NT2/D1 (cell line): Measurements from ENCODE around the gene PELI3.

Experiments used
- SUZ12 ChIP-seq: IDR thresholded peaks from 2 replicates; pipeline ENCODE4 v1.6.1; 2011; ENCODE audit not compliant: insufficient read length, insufficient read depth; ENCODE audit errors: extremely low read depth
- YY1 ChIP-seq: IDR thresholded peaks from 2 replicates; pipeline ENCODE4 v1.6.1; 2011; ENCODE audit not compliant: insufficient read length, insufficient read depth
- ZNF274 ChIP-seq: IDR thresholded peaks from 2 replicates; pipeline ENCODE4 v1.6.1; 2011; ENCODE audit warnings: mild to moderate bottlenecking, low read depth, low read length

DNA sequence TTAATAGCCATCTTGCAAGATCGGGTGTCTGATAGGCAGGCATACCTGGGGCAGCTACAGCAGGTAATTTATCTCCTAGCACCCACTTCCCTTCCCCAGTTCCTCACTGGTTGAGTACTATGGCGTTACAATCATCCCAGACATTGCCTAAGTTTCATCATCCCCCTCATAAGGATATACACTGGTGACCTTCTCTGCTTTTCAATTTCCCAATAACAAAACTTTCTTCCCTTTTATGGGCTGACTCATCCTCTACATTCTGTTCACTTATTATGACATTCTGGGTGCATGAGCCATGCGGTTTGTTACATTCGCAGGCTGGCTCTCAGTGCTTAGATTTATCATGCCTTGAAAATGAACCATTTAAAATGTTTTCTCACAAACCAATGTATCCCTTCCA is 23.1 kb upstream of the PELI3 start:
- TF ChIP-seq YY1 = no peak
- TF ChIP-seq ZNF274 = no peak
- TF ChIP-seq SUZ12 = no peak
